H54 (cell line): ENCODE results near the gene TOGARAM1.

Source experiments
- DNase-seq: peaks from one replicate; pipeline ENCODE4 v3.0.0; 2011; ENCODE audit warnings: low spot score, mixed read lengths; ENCODE audit not compliant: insufficient read length
- FAIRE-seq: peaks from 3 replicates; lab custom pipeline; 2011; peaks lifted over from hg19 to GRCh38; lab: Jason Lieb, UNC
- POLR2A ChIP-seq: IDR thresholded peaks from 2 replicates; pipeline ENCODE4 v1.6.1; 2011; ENCODE audit warnings: low read depth, mild to moderate bottlenecking, low read length

TOGARAM1 gene

GRCh38 chr14:44961554-44962333, at the start of gene TOGARAM1, which contains the start of gene KLHL28:
Gene TOGARAM1, plus strand, starts transcription at chr14:44962190. Its CDS starts 232 bp downstream, at chr14:44962422.
Gene KLHL28, minus strand, starts transcription at chr14:44961947. Its CDS starts 16,019 bp downstream, at chr14:44945928.
- TF ChIP-seq POLR2A = peak; percentile 84
- peak; percentile 100 for FAIRE-seq
- DNase-seq = peak; percentile 61

GRCh38 chr14:44914849-44915248, 47.1 kb upstream of the TOGARAM1 start:
- FAIRE-seq (no peak), DNase-seq (no peak)
- no peak for TF ChIP-seq POLR2A

- no peak for TF ChIP-seq POLR2A
- DNase-seq (no peak), FAIRE-seq (no peak)
These were observed 33.2 kb upstream of the TOGARAM1 start for GRCh38 chr14:44928793-44929192.

- no peak for DNase-seq
- TF ChIP-seq POLR2A = no peak
- no peak for FAIRE-seq
These were observed 26.8 kb upstream of the TOGARAM1 start for GRCh38 chr14:44935155-44935554.

- FAIRE-seq = no peak
These were observed 24.4 kb upstream of the TOGARAM1 start for GRCh38 chr14:44937547-44937946.

GRCh38 chr14:44940211-44940610, 21.8 kb upstream of the TOGARAM1 start:
- TF ChIP-seq POLR2A = no peak
- DNase-seq = no peak
- no peak for FAIRE-seq

More at GRCh38 chr14:44937547-44937946, 24.4 kb upstream of the TOGARAM1 start:
- no peak for DNase-seq
- no peak for TF ChIP-seq POLR2A

GRCh38 chr14:44940944-44941343, 21.0 kb upstream of the TOGARAM1 start:
- FAIRE-seq (no peak), DNase-seq (no peak)
- no peak for TF ChIP-seq POLR2A

- FAIRE-seq (no peak), DNase-seq (no peak)
- TF ChIP-seq POLR2A = no peak
These were observed 20.4 kb upstream of the TOGARAM1 start for GRCh38 chr14:44941591-44941990.

GRCh38 chr14:44942436-44942835, 19.6 kb upstream of the TOGARAM1 start:
- DNase-seq = no peak

GRCh38 chr14:44944107-44944506, 17.9 kb upstream of the TOGARAM1 start:
- FAIRE-seq (no peak), DNase-seq (no peak)
- TF ChIP-seq POLR2A = no peak

More at GRCh38 chr14:44942436-44942835, 19.6 kb upstream of the TOGARAM1 start:
- FAIRE-seq = no peak
- TF ChIP-seq POLR2A = no peak

- FAIRE-seq (no peak), DNase-seq (no peak)
- no peak for TF ChIP-seq POLR2A
These were observed 16.7 kb upstream of the TOGARAM1 start for GRCh38 chr14:44945264-44945663.

GRCh38 chr14:44951051-44951450, 10.9 kb upstream of the TOGARAM1 start:
- FAIRE-seq (no peak), DNase-seq (no peak)
- no peak for TF ChIP-seq POLR2A

- no peak for TF ChIP-seq POLR2A
- no peak for DNase-seq
- FAIRE-seq = no peak
These were observed 9.4 kb upstream of the TOGARAM1 start for GRCh38 chr14:44952391-44953110.

GRCh38 chr14:44954750-44955149, 7.2 kb upstream of the TOGARAM1 start:
- DNase-seq = no peak
- no peak for FAIRE-seq
- TF ChIP-seq POLR2A = no peak
